Activated CD4-positive, alpha-beta T cell treated with anti-CD3 and anti-CD28 coated beads, Interleukin-2, amount 50 U/mL, for 24 hours (primary cell): Measurements from ENCODE around the gene C19orf47.
"Not testable (repeated sequence)": the region's sequence is repeated elsewhere in the genome, so short reads cannot be mapped to it uniquely, and the experiment has no call there.

Experiments used
- DNase-seq, 2 donors: peaks; one replicate each; pipeline ENCODE4 v3.0.0-alpha.2; 2020; ENCODE audit warnings: low read depth in 1 of 2, low spot score in 1 of 2

C19orf47 gene

GRCh38 chr19:40355975-40356680, 7.9 kb upstream of the C19orf47 start:
- DNase-seq, result no peak

- no peak for DNase-seq
Observed at GRCh38 chr19:40348961-40349507, 837 bp upstream of the C19orf47 start.

GRCh38 chr19:40344422-40344821, 3.8 kb downstream of the C19orf47 start:
- no peak for DNase-seq

- no peak for DNase-seq
Observed at GRCh38 chr19:40342644-40343311, 5.4 kb downstream of the C19orf47 start.

- DNase-seq, result no peak
Observed at GRCh38 chr19:40341601-40342482, 6.4 kb downstream of the C19orf47 start.

GRCh38 chr19:40339018-40339728, 9.0 kb downstream of the C19orf47 start:
- no peak for DNase-seq

GRCh38 chr19:40337594-40337993, 10.6 kb downstream of the C19orf47 start:
- DNase-seq, result no peak

GRCh38 chr19:40337107-40337506, 11.1 kb downstream of the C19orf47 start:
- DNase-seq, result no peak

- DNase-seq, result no peak
Observed at GRCh38 chr19:40336601-40336900, 11.6 kb downstream of the C19orf47 start.

GRCh38 chr19:40335855-40336600, 12.2 kb downstream of the C19orf47 start:
- no peak for DNase-seq

GRCh38 chr19:40335101-40335500, 13.1 kb downstream of the C19orf47 start:
- DNase-seq, result no peak

- DNase-seq, result not testable (repeated sequence)
Observed at GRCh38 chr19:40333083-40333482, 15.1 kb downstream of the C19orf47 start.

- no peak for DNase-seq
Observed at GRCh38 chr19:40332669-40333068, 15.5 kb downstream of the C19orf47 start.

GRCh38 chr19:40331052-40331451, 17.1 kb downstream of the C19orf47 start:
- DNase-seq, result no peak

GRCh38 chr19:40326201-40326600, 22.0 kb downstream of the C19orf47 start:
- no peak for DNase-seq

- no peak for DNase-seq
Observed at GRCh38 chr19:40323705-40324104, 24.5 kb downstream of the C19orf47 start.

- no peak for DNase-seq
Observed at GRCh38 chr19:40322951-40323615, 25.1 kb downstream of the C19orf47 start.

- DNase-seq, result no peak
Observed at GRCh38 chr19:40322271-40322610, 26.0 kb downstream of the C19orf47 start.

- no peak for DNase-seq
Observed at GRCh38 chr19:40321566-40322270, 26.5 kb downstream of the C19orf47 start.
